OCI-LY3 (cell line): Measurements from ENCODE around the gene FRMD4A.

Experiments used
- EZH2phosphoT487 ChIP-seq: fragments of 200-600 bp; shearing (Covaris generic); IDR thresholded peaks from 2 replicates; pipeline ENCODE4 v1.6.1; 2018; ENCODE audit warnings: antibody characterized with exemption, mixed run types, low read depth
- TF ChIP-seq, protein P1 (sequence below): fragments of 200-600, 300-600 bp; sonication (generic); IDR thresholded peaks from 2 replicates; pipeline ENCODE4 v1.5.1; 2014; ENCODE audit warnings: antibody characterized with exemption, low read length, low read depth

DNA sequence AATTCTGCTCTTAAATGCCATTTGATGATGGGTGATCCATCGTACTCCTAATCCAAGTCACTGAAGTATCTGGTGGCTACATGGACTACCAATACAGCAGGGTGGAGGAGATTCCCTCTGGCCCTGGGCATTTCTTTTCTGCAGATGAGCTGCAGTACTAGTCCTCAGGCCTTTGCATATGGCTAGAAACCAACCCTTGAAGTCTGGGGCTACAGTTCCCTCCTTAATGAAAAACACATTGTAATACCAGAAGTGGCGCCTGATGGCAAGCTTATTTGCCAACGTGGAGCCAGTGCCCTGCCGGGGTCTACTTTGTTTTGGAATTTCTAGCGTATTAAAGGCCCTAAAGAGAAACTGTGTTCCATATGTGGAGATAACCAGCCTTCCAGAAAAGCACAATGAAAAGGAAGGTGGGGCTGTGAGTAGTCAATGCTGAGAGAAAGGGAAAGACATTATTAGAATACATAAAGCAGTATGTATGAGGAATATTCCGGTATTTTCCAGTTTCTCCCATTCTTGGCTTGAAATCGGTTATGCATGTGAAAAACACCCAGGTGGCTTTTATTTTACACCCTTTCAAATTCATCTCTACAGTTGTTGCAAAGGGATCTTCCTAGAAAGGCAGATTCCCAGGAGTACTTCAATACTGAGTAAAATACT, 375.2 kb downstream of the FRMD4A start:
- TF ChIP-seq, protein P1, sequence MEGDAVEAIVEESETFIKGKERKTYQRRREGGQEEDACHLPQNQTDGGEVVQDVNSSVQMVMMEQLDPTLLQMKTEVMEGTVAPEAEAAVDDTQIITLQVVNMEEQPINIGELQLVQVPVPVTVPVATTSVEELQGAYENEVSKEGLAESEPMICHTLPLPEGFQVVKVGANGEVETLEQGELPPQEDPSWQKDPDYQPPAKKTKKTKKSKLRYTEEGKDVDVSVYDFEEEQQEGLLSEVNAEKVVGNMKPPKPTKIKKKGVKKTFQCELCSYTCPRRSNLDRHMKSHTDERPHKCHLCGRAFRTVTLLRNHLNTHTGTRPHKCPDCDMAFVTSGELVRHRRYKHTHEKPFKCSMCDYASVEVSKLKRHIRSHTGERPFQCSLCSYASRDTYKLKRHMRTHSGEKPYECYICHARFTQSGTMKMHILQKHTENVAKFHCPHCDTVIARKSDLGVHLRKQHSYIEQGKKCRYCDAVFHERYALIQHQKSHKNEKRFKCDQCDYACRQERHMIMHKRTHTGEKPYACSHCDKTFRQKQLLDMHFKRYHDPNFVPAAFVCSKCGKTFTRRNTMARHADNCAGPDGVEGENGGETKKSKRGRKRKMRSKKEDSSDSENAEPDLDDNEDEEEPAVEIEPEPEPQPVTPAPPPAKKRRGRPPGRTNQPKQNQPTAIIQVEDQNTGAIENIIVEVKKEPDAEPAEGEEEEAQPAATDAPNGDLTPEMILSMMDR, result no peak
- no peak for TF ChIP-seq EZH2phosphoT487
